GM18868 (cell line): ENCODE measurements around the gene SSX2IP.
"Not testable (repeated sequence)": the region's sequence is repeated elsewhere in the genome, so short reads cannot be mapped to it uniquely, and the experiment has no call there.

Experiments used
- ATAC-seq: cut with Tn5 transposase; IDR thresholded peaks from one replicate; pipeline ENCODE4 v1.9.1; 2021; ENCODE audit warnings: mild to moderate bottlenecking, moderate library complexity; ENCODE audit not compliant: unreplicated experiment

The SSX2IP gene, protein sequence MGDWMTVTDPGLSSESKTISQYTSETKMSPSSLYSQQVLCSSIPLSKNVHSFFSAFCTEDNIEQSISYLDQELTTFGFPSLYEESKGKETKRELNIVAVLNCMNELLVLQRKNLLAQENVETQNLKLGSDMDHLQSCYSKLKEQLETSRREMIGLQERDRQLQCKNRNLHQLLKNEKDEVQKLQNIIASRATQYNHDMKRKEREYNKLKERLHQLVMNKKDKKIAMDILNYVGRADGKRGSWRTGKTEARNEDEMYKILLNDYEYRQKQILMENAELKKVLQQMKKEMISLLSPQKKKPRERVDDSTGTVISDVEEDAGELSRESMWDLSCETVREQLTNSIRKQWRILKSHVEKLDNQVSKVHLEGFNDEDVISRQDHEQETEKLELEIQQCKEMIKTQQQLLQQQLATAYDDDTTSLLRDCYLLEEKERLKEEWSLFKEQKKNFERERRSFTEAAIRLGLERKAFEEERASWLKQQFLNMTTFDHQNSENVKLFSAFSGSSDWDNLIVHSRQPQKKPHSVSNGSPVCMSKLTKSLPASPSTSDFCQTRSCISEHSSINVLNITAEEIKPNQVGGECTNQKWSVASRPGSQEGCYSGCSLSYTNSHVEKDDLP

DNA sequence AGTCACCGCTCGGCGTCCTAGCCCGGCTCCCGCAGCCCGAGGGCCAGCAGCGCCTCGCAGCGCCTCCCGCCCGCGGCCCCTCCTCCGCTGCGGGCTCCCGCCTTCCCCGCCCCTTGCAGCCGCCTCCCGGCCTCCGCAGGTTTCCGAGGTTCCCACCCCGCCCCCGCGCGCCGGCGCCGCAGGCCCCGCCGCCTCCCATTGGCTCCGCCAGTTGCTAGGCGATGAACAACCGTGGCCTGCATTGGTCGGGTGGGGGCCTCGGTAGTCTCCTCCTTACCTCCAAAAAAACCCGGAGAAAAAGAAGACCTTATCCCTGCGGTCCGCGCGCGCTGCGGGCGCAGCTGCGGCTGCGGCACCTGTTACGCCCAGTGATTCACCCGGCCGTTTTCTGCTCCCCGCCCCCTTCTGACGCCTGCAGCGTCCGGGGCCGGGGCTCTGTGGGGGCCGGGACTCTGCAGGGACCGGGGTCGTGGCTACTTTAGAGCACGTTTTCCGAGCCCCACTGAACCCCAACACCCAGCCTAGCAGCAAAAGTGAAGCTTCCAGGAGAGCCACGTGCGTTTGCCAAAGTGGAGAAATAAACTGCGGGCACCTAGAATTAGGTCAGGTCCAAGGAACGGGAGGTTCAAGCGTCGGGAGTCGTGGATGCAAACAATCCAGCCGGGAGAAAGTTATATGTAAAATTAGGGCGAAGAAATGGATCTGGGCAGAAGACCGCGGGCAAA lies at the start of gene SSX2IP:
TSS of gene SSX2IP (minus strand) at position 65 of the 725 bp plus-strand sequence. CDS start 19,242 bp downstream, outside the sequence.
- ATAC-seq, result peak; percentile 92

GRCh38 chr1:84738237-84738636 lies 48.0 kb upstream of the SSX2IP start:
- no peak for ATAC-seq

DNA sequence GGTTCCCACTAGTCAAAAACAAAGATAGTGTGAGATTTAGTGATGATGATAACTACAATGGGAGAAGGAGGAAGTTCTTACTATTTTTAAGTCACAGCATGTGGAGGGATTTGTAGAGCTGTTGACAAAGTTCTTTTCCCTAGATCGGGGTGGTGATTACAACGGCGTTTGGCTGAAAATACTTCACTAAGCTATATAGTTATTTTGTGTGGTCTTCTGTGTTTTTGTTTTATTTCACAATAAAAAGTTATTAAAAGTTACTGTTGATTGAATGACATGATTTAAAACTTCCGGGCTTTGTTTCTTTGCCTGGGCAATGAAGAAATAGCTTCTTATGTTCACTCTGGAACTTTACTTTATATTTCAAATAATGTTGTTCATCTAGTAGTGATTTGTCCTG lies 47.3 kb upstream of the SSX2IP start:
- ATAC-seq, result no peak

- ATAC-seq, result no peak
Measured at GRCh38 chr1:84736944-84737343, 46.7 kb upstream of the SSX2IP start.

GRCh38 chr1:84736445-84736844 lies 46.2 kb upstream of the SSX2IP start:
- ATAC-seq, result no peak

- no peak for ATAC-seq
Measured at GRCh38 chr1:84735483-84735882, 45.2 kb upstream of the SSX2IP start.

GRCh38 chr1:84732520-84732919 lies 42.3 kb upstream of the SSX2IP start:
- no peak for ATAC-seq

DNA sequence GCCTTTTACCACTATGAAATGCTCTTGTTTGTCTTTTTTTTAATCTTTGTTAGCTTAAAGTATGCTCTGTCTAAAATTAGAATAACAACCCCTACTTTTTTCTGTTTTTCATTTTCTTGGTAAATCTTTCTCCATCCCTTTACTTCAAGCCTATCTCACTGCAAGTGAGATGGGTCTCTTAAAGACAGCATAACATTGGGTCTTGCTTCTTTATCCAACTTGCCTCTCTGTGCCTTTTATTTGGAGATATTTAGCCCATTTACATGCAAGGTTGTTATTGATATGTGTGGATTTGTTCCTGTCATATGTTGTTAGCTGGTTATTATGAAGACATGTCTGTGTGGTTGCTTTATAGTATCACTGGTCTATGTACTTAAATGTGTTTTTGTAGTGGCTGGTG lies 41.3 kb upstream of the SSX2IP start:
- no peak for ATAC-seq

GRCh38 chr1:84727711-84728110 lies 37.5 kb upstream of the SSX2IP start:
- not testable (repeated sequence) for ATAC-seq

GRCh38 chr1:84726593-84727499 lies 36.6 kb upstream of the SSX2IP start:
- ATAC-seq, result no peak

GRCh38 chr1:84724128-84724860 lies 34.0 kb upstream of the SSX2IP start:
- ATAC-seq, result peak; percentile 42

- ATAC-seq, result no peak
Measured at GRCh38 chr1:84722794-84723193, 32.5 kb upstream of the SSX2IP start.

GRCh38 chr1:84721872-84722271 lies 31.6 kb upstream of the SSX2IP start:
- not testable (repeated sequence) for ATAC-seq

- ATAC-seq, result peak; percentile 61
Measured at GRCh38 chr1:84721152-84721551, 30.9 kb upstream of the SSX2IP start.

- peak; percentile 63 for ATAC-seq
Measured at GRCh38 chr1:84720221-84720780, 30.0 kb upstream of the SSX2IP start.

- no peak for ATAC-seq
Measured at GRCh38 chr1:84719543-84720217, 29.4 kb upstream of the SSX2IP start.

- peak; percentile 72 for ATAC-seq
Measured at GRCh38 chr1:84715342-84716019, 25.2 kb upstream of the SSX2IP start.

DNA sequence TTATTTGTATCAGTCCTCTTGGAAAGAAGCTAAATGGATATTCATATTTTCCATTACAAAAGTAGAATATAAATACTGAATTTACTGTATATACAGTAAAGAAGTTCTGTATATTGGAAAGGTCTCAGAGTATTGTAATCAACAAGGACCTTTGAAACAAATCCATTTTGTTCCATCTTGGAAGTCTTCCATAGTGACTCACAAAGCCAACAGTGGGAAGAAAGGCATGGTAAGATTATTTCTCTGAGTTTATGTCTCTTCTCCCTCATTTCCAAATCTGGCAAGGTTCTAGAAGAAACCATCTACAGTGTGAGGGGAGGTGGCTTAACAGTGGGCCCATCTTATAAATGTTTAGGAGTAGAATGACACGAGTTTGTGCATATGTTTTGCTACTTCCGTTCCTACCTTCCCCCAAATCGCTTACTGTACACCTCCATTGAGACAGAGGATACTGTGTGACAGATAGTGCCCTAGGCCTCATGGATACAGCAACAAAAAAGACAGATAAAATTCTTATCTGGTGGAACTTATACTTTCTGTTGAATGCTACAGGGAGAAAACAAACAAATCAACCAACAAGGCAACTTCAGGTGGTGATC lies 22.1 kb upstream of the SSX2IP start:
- no peak for ATAC-seq
